Esophagus squamous epithelium (tissue), 4 donors: Measurements from ENCODE around the gene PLIN5.

ENCODE experiments used
- POLR2A ChIP-seq, 4 donors: fragments of 450-650 bp; IDR thresholded peaks; one replicate each; pipeline ENCODE4 v1.6.1; 2017; ENCODE audit warnings: antibody characterized with exemption in 4 of 4, mild to moderate bottlenecking in 4 of 4, moderate library complexity in 3 of 4
- TF ChIP-seq, protein P1 (sequence below), 6 experiments: fragments of 450-650 bp in 4 of 6; fragments of 200-600 bp in 2 of 6; sonication (generic) in 2 of 6; IDR thresholded peaks; one replicate each; pipeline ENCODE4 v1.5.1; 2016 to 2019; ENCODE audit warnings: antibody characterized with exemption in 6 of 6, mild to moderate bottlenecking in 4 of 6, moderate library complexity in 4 of 6

DNA sequence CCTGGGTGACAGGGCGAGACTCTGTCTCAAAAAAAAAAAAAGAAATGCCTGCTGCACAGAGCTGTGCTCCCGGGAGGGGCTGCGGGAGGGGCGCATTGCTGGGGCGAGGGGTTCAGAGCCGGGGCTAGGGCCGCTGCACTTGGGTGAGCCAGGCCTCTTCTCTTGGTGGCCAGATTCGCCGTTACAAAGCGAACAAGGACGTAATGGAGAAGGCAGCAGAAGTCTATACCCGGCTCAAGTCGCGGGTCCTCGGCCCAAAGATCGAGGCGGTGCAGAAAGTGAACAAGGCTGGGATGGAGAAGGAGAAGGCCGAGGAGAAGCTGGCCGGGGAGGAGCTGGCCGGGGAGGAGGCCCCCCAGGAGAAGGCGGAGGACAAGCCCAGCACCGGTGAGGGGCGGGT is 35.7 kb downstream of the PLIN5 start:
- TF ChIP-seq POLR2A (IDR thresholded peaks at IDR 0.05): no peak
- TF ChIP-seq, protein P1, sequence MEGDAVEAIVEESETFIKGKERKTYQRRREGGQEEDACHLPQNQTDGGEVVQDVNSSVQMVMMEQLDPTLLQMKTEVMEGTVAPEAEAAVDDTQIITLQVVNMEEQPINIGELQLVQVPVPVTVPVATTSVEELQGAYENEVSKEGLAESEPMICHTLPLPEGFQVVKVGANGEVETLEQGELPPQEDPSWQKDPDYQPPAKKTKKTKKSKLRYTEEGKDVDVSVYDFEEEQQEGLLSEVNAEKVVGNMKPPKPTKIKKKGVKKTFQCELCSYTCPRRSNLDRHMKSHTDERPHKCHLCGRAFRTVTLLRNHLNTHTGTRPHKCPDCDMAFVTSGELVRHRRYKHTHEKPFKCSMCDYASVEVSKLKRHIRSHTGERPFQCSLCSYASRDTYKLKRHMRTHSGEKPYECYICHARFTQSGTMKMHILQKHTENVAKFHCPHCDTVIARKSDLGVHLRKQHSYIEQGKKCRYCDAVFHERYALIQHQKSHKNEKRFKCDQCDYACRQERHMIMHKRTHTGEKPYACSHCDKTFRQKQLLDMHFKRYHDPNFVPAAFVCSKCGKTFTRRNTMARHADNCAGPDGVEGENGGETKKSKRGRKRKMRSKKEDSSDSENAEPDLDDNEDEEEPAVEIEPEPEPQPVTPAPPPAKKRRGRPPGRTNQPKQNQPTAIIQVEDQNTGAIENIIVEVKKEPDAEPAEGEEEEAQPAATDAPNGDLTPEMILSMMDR (IDR thresholded peaks at IDR 0.05): no peak
